GM12878 (cell line): ENCODE data around the gene PKM.

Source experiments
- ATF3 ChIP-seq: IDR thresholded peaks from 2 replicates; pipeline ENCODE4 v1.6.1; 2011; ENCODE audit warnings: low read depth, mild to moderate bottlenecking, low read length, moderate library complexity, borderline replicate concordance; ENCODE audit errors: extremely low read depth
- CREB1 ChIP-seq: IDR thresholded peaks from 2 replicates; pipeline ENCODE4 v1.6.1; 2012; ENCODE audit warnings: low read depth, mild to moderate bottlenecking, inconsistent platforms
- CTCF ChIP-seq, 3 experiments: IDR thresholded peaks in 2 of 3; conservative IDR thresholded peaks in 1 of 3; 2 replicates each; pipeline ENCODE4 v1.5.1; 2011; ENCODE audit warnings: low read depth in 3 of 3, low read length in 3 of 3, mild to moderate bottlenecking in 3 of 3, control low read depth in 2 of 3, moderate library complexity in 2 of 3, inconsistent platforms in 1 of 3, mixed read lengths in 1 of 3; ENCODE audit not compliant: control insufficient read depth in 2 of 3, insufficient read depth in 1 of 3; ENCODE audit errors: extremely low read depth in 1 of 3
- MTA2 ChIP-seq: fragments of 450-650 bp; IDR thresholded peaks from 2 replicates; pipeline ENCODE4 v1.6.1; 2016; ENCODE audit warnings: low read depth, mild to moderate bottlenecking, moderate library complexity
- POLR2A ChIP-seq: IDR thresholded peaks from 2 replicates; pipeline ENCODE4 v1.6.1; 2011; ENCODE audit warnings: low read depth, mild to moderate bottlenecking, low read length
- POLR2AphosphoS5 ChIP-seq: IDR thresholded peaks from 2 replicates; pipeline ENCODE4 v1.6.1; 2011; ENCODE audit warnings: mild to moderate bottlenecking, low read length, inconsistent platforms
- RB1 ChIP-seq: fragments of 450-650 bp; formaldehyde crosslinking; IDR thresholded peaks from 2 replicates; pipeline ENCODE4 v1.6.1; 2017; ENCODE audit warnings: mild to moderate bottlenecking, borderline replicate concordance
- SUZ12 ChIP-seq: fragments of 200-600 bp; sonication (generic); IDR thresholded peaks from one replicate; pipeline ENCODE4 v1.6.1; 2018; ENCODE audit warnings: antibody characterized with exemption, mild to moderate bottlenecking; ENCODE audit not compliant: unreplicated experiment
- TAF1 ChIP-seq: IDR thresholded peaks from 2 replicates; pipeline ENCODE4 v1.6.1; 2011; ENCODE audit warnings: mild to moderate bottlenecking, low read depth, low read length, borderline replicate concordance
- TF ChIP-seq, protein P1 (sequence below): IDR thresholded peaks from 2 replicates; pipeline ENCODE4 v1.6.1; 2012; ENCODE audit warnings: low read depth, low read length, improper control_type of control experiment

GRCh38 chr15:72200395-72201237 lies 30.4 kb downstream of the PKM start:
- no peak for TF ChIP-seq SUZ12
- no peak for TF ChIP-seq CTCF (IDR thresholded peaks at IDR 0.05 in 2 of 3, conservative IDR thresholded peaks at IDR 0.05 in 1 of 3; ENCODE audit: control insufficient read depth in 2 of 3, extremely low read depth in 1 of 3, insufficient read depth in 1 of 3, low read depth in 3 of 3, low read length in 3 of 3)
- no peak for TF ChIP-seq TAF1
- TF ChIP-seq POLR2A, result peak; percentile 60
- TF ChIP-seq MTA2, result no peak
- TF ChIP-seq CREB1, result no peak
- TF ChIP-seq POLR2AphosphoS5, result no peak
- no peak for TF ChIP-seq ATF3
- TF ChIP-seq, protein P1, sequence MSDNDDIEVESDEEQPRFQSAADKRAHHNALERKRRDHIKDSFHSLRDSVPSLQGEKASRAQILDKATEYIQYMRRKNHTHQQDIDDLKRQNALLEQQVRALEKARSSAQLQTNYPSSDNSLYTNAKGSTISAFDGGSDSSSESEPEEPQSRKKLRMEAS, result no peak
- TF ChIP-seq RB1, result no peak
